Endothelial cell of umbilical vein (primary cell): ENCODE measurements around the gene WDR27. TPM values are rescaled to one million over a fixed set of nuclear protein-coding genes. Genes with fewer than 3 reads are reported as not detected.

Experiments used
- BruUV-seq: library from RNA; stranded (reverse); fragments of 400-500 nt; replicated peaks from 2 replicates; lab custom pipeline; 2021; lab: Mats Ljungman, UMichigan
- CTCF ChIA-PET: fragments of 300-600, 350-600 bp; sonication (Branson Sonifier 250); formaldehyde crosslinking; loops from one replicate; lab custom pipeline; 2021; ENCODE audit warnings: antibody characterized with exemption, inconsistent platforms; lab: Charles Lee
- POLR2A ChIA-PET: fragments of 300-600, 350-600 bp; sonication (Branson Sonifier 250); formaldehyde crosslinking; loops from one replicate; lab custom pipeline; 2021; ENCODE audit warnings: antibody characterized with exemption, inconsistent platforms; lab: Charles Lee
- DNase-seq: peaks from one replicate; pipeline ENCODE4 v3.0.0-alpha.2; 2011; ENCODE audit warnings: low read depth, low spot score
- FAIRE-seq: peaks from 2 replicates; lab custom pipeline; 2011; peaks lifted over from hg19 to GRCh38; lab: Jason Lieb, UNC
- H2AFZ ChIP-seq: 2 replicates; pipeline ENCODE4 v1.6.0; 2012; ENCODE audit warnings: low read depth, low read length, control low read depth, inconsistent platforms
- H3K27ac ChIP-seq: 2 replicates; pipeline ENCODE4 v1.5.1; 2011; ENCODE audit warnings: low read depth, mild to moderate bottlenecking, control low read depth, low read length, moderate library complexity; ENCODE audit not compliant: insufficient read depth
- H3K27me3 ChIP-seq, 2 experiments: 2 replicates each; pipeline versions ENCODE4 v1.6.0 to v1.6.1; 2011; ENCODE audit warnings: low read length in 2 of 2, mixed read lengths in 1 of 2; ENCODE audit not compliant: control insufficient read depth in 2 of 2, insufficient read depth in 2 of 2
- H3K36me3 ChIP-seq, 2 experiments: 2 replicates in 1 of 2; 3 replicates in 1 of 2; pipeline ENCODE4 v1.5.1; 2011; ENCODE audit warnings: low read length in 2 of 2, mild to moderate bottlenecking in 1 of 2, moderate library complexity in 1 of 2; ENCODE audit not compliant: control insufficient read depth in 2 of 2, insufficient read depth in 2 of 2; ENCODE audit errors: extremely low read depth in 1 of 2
- H3K4me1 ChIP-seq: 3 replicates; pipeline ENCODE4 v1.5.1; 2011; ENCODE audit warnings: mild to moderate bottlenecking, low read length; ENCODE audit not compliant: control insufficient read depth, insufficient read depth; ENCODE audit errors: extremely low read depth
- H3K4me2 ChIP-seq: 2 replicates; pipeline ENCODE4 v1.6.1; 2011; ENCODE audit warnings: low read length, control low read depth, mixed read lengths; ENCODE audit not compliant: insufficient read depth
- H3K4me3 ChIP-seq, 3 experiments: fragments of 200-600 bp in 1 of 3; sonication (generic), shearing (Covaris generic) in 1 of 3; replicated peaks in 1 of 3; 2 replicates each; pipeline ENCODE4 v1.5.1; 2011 to 2016; ENCODE audit warnings: control low read depth in 3 of 3, low read length in 3 of 3, mild to moderate bottlenecking in 2 of 3, inconsistent platforms in 1 of 3, low read depth in 1 of 3, moderate library complexity in 1 of 3; ENCODE audit not compliant: insufficient read depth in 1 of 3
- H3K79me2 ChIP-seq: 2 replicates; pipeline ENCODE4 v1.6.0; 2012; ENCODE audit warnings: low read length, inconsistent platforms; ENCODE audit not compliant: control insufficient read depth, insufficient read depth
- H3K9ac ChIP-seq: replicated peaks from 2 replicates; pipeline ENCODE3; 2011; ENCODE audit warnings: low read length, control low read depth; ENCODE audit not compliant: insufficient read depth; ENCODE audit errors: extremely low read depth
- H3K9me1 ChIP-seq: replicated peaks from 3 replicates; pipeline ENCODE4 v1.6.0; 2011; ENCODE audit warnings: mild to moderate bottlenecking, low read length; ENCODE audit not compliant: control insufficient read depth, insufficient read depth; ENCODE audit errors: extremely low read depth
- H3K9me3 ChIP-seq: replicated peaks from 2 replicates; pipeline ENCODE4 v1.5.1; 2012; ENCODE audit warnings: low read length, inconsistent platforms; ENCODE audit not compliant: control insufficient read depth, insufficient read depth
- H4K20me1 ChIP-seq: replicated peaks from 2 replicates; pipeline ENCODE3; 2011; ENCODE audit warnings: mild to moderate bottlenecking, low read length; ENCODE audit not compliant: control insufficient read depth, insufficient read depth; ENCODE audit errors: extremely low read depth
- EZH2 ChIP-seq: IDR thresholded peaks from 2 replicates; pipeline ENCODE4 v1.6.1; 2012; ENCODE audit warnings: borderline replicate concordance, low read depth, mild to moderate bottlenecking, moderate library complexity, low read length, inconsistent platforms; ENCODE audit not compliant: severe bottlenecking
- GATA2 ChIP-seq: IDR thresholded peaks from 2 replicates; pipeline ENCODE4 v1.7.0; 2011; ENCODE audit warnings: low read depth, mild to moderate bottlenecking, moderate library complexity, mixed read lengths, low read length; ENCODE audit not compliant: insufficient read length, insufficient read depth
- JUN ChIP-seq: IDR thresholded peaks from 2 replicates; pipeline ENCODE4 v1.6.1; 2011; ENCODE audit warnings: borderline replicate concordance, low read depth; ENCODE audit not compliant: insufficient read length, insufficient read depth
- MYC ChIP-seq: IDR thresholded peaks from one replicate; pipeline ENCODE4 v1.6.1; 2011; ENCODE audit warnings: mild to moderate bottlenecking, low read depth, low read length
- POLR2A ChIP-seq: IDR thresholded peaks from 2 replicates; pipeline ENCODE4 v1.6.1; 2012; ENCODE audit warnings: low read depth, mild to moderate bottlenecking, control low read depth, low read length
- POLR2AphosphoS5 ChIP-seq: IDR thresholded peaks from 2 replicates; pipeline ENCODE4 v1.6.1; 2012; ENCODE audit warnings: low read depth, mild to moderate bottlenecking, control low read depth, low read length, moderate library complexity; ENCODE audit not compliant: insufficient read depth
- dilution Hi-C: fragments of 300-500 bp; cut with MboI; formaldehyde crosslinking; loops from one replicate; pipeline ENCODE4 v1.15.0; 2019; ENCODE audit warnings: low sequenced_read_pairs; ENCODE audit not compliant: extremely low pct_ligation_motif_present
- intact Hi-C: fragments of 100-400 bp; cut with micrococcal nuclease; formaldehyde crosslinking; loops from one replicate; pipeline ENCODE4 v1.10.0; 2022
- polyA plus RNA-seq, 4 experiments: library from polyadenylated mRNA; depleted of rRNA in 3 of 4; stranded (reverse) in 3 of 4; unstranded in 1 of 4; fragments of >200 nt; gene quantifications; 2 replicates each; pipeline versions ENCODE4 v1.2.1 to v1.2.3, GENCODE V29; 2011 to 2012; ENCODE audit warnings: missing spikeins in 1 of 4
- total RNA-seq: library from RNA; stranded (reverse); gene quantifications from 2 replicates; pipeline ENCODE4 v1.2.3, GENCODE V29; 2021
- TF ChIP-seq, protein P1 (sequence below), 2 donors: IDR thresholded peaks; 1 replicate in 1 of 2; 2 replicates in 1 of 2; pipeline ENCODE4 v1.5.1; 2011; ENCODE audit warnings: low read length in 2 of 2, mild to moderate bottlenecking in 2 of 2, moderate library complexity in 2 of 2, control low read depth in 1 of 2, inconsistent platforms in 1 of 2, low read depth in 1 of 2; ENCODE audit not compliant: insufficient read depth in 1 of 2; ENCODE audit errors: extremely low read depth in 1 of 2
- TF ChIP-seq, protein P2 (sequence below): IDR thresholded peaks from 2 replicates; pipeline ENCODE4 v1.6.1; 2011; ENCODE audit not compliant: insufficient read depth, insufficient read length

WDR27 gene
- total and polyA plus RNA-seq, 2 donors (not counting 3 experiments of a cell fraction or from before 2014, with no cell fraction given) = 60.1 to 69.7 TPM

DNA sequence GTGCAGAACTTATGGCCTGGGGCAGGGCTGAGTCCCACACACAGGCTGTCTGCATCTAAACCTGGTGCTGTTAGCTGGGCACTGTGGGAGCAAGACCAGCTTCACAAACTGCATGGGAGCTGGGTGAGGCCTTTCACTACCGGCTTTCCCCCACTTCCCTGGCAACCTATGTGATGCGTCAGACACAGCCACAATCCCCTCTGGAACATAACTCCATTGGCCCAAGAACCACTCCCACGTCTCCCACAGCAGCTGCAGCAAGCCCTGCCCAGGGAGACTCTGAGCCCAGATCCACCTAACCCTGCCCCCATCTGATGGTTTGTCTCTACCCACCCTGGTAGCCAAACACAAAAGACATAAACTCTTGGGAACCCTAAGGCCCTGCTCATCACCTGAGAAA is 9.3 kb downstream of the WDR27 start:
- H3K27ac ChIP-seq = no peak overlapping the region
- H2AFZ ChIP-seq = no peak overlapping the region
- ChIA-PET POLR2A (no interaction called here), CTCF (interaction anchor here (1.5 kb wide), 1 partner anchor 9 kb away, joined by 7 read pairs; the partner anchor contains the start of genes C6orf120 and WDR27)
- H3K4me2 ChIP-seq = no peak overlapping the region
- no peaks in the 10 kb centered on the region for H3K9me1 ChIP-seq
- no peaks in the 10 kb centered on the region for H4K20me1 ChIP-seq
- H3K9ac ChIP-seq = no peak overlapping the region
- DNase-seq (no peak), FAIRE-seq (no peak)
- no TSS peak for BruUV-seq
- no peak for TF ChIP-seq JUN
- TF ChIP-seq EZH2 = no peak
- TF ChIP-seq, protein P1, sequence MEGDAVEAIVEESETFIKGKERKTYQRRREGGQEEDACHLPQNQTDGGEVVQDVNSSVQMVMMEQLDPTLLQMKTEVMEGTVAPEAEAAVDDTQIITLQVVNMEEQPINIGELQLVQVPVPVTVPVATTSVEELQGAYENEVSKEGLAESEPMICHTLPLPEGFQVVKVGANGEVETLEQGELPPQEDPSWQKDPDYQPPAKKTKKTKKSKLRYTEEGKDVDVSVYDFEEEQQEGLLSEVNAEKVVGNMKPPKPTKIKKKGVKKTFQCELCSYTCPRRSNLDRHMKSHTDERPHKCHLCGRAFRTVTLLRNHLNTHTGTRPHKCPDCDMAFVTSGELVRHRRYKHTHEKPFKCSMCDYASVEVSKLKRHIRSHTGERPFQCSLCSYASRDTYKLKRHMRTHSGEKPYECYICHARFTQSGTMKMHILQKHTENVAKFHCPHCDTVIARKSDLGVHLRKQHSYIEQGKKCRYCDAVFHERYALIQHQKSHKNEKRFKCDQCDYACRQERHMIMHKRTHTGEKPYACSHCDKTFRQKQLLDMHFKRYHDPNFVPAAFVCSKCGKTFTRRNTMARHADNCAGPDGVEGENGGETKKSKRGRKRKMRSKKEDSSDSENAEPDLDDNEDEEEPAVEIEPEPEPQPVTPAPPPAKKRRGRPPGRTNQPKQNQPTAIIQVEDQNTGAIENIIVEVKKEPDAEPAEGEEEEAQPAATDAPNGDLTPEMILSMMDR (IDR thresholded peaks at IDR 0.05; ENCODE audit: extremely low read depth in 1 of 2, insufficient read depth in 1 of 2, low read depth in 1 of 2, low read length in 2 of 2) = no peak
- TF ChIP-seq MYC = no peak
- no peak for TF ChIP-seq POLR2A
- TF ChIP-seq GATA2 = no peak
- TF ChIP-seq, protein P2, sequence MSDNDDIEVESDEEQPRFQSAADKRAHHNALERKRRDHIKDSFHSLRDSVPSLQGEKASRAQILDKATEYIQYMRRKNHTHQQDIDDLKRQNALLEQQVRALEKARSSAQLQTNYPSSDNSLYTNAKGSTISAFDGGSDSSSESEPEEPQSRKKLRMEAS = no peak
- no peak for TF ChIP-seq POLR2AphosphoS5
- H3K36me3 ChIP-seq = peaks cover 0 to 2% of the 10 kb centered on the region in 2 experiments
- dilution Hi-C loops (no loop called here), intact Hi-C loops (no loop called here)
- peaks cover 4% of the 10 kb centered on the region for H3K79me2 ChIP-seq
- peaks cover 3% of the 10 kb centered on the region for H3K4me1 ChIP-seq
- no peaks in the 10 kb centered on the region for H3K9me3 ChIP-seq
- no peaks in the 10 kb centered on the region for H3K27me3 ChIP-seq
- no peak overlapping the region for H3K4me3 ChIP-seq
